H9 (cell line): ENCODE data around the gene ZNF248. TPM values are rescaled to one million over a fixed set of nuclear protein-coding genes. Genes with fewer than 3 reads are reported as not detected.

Source experiments
- DNase-seq: peaks from one replicate; pipeline ENCODE4 v3.0.0-alpha.2; 2017
- H2AFZ ChIP-seq: one replicate; pipeline ENCODE4 v1.6.1; 2013; ENCODE audit warnings: mild to moderate bottlenecking, low read length, control low read depth, moderate library complexity
- H2AK5ac ChIP-seq: 2 replicates; pipeline ENCODE4 v1.6.1; 2013; ENCODE audit warnings: low read length, control low read depth, mixed read lengths; ENCODE audit not compliant: insufficient read length
- H2BK120ac ChIP-seq: one replicate; pipeline ENCODE4 v1.6.1; 2013; ENCODE audit warnings: low read depth, mild to moderate bottlenecking, low read length, control low read depth, inconsistent platforms; ENCODE audit not compliant: poor library complexity, severe bottlenecking
- H2BK12ac ChIP-seq: 2 replicates; pipeline ENCODE4 v1.6.1; 2013; ENCODE audit warnings: low read length, control low read depth, mixed read lengths, low read depth; ENCODE audit not compliant: insufficient read length
- H2BK15ac ChIP-seq: 2 replicates; pipeline ENCODE4 v1.6.1; 2013; ENCODE audit warnings: low read depth, low read length, control low read depth
- H2BK20ac ChIP-seq: one replicate; pipeline ENCODE4 v1.6.1; 2013; ENCODE audit warnings: low read depth, mild to moderate bottlenecking, low read length, control low read depth, inconsistent platforms; ENCODE audit not compliant: poor library complexity, severe bottlenecking
- H2BK5ac ChIP-seq: 2 replicates; pipeline ENCODE4 v1.6.1; 2013; ENCODE audit warnings: low read length, control low read depth, mixed read lengths; ENCODE audit not compliant: insufficient read length
- H3K14ac ChIP-seq: 2 replicates; pipeline ENCODE4 v1.6.1; 2013; ENCODE audit warnings: low read length, control low read depth; ENCODE audit not compliant: insufficient read depth
- H3K18ac ChIP-seq: 2 replicates; pipeline ENCODE4 v1.6.1; 2013; ENCODE audit warnings: low read depth, mild to moderate bottlenecking, mixed read lengths, low read length, control low read depth; ENCODE audit not compliant: insufficient read length
- H3K23ac ChIP-seq: 2 replicates; pipeline ENCODE4 v1.6.1; 2013; ENCODE audit warnings: low read length, control low read depth, mixed read lengths, low read depth; ENCODE audit not compliant: insufficient read length
- H3K23me2 ChIP-seq: 2 replicates; pipeline ENCODE4 v1.6.1; 2013; ENCODE audit warnings: low read depth, mild to moderate bottlenecking, mixed read lengths, low read length, control low read depth; ENCODE audit not compliant: insufficient read length, poor library complexity, severe bottlenecking
- H3K27ac ChIP-seq: 2 replicates; pipeline ENCODE4 v1.5.1; 2013; ENCODE audit warnings: low read length, control low read depth, mixed read lengths, low read depth; ENCODE audit not compliant: insufficient read length
- H3K27me3 ChIP-seq: 2 replicates; pipeline ENCODE4 v1.6.1; 2013; ENCODE audit warnings: low read length, control low read depth, inconsistent platforms; ENCODE audit not compliant: insufficient read depth
- H3K4ac ChIP-seq: 2 replicates; pipeline ENCODE4 v1.6.1; 2013; ENCODE audit warnings: low read depth, mild to moderate bottlenecking, control low read depth, inconsistent platforms, low read length, moderate library complexity
- H3K4me1 ChIP-seq: 2 replicates; pipeline ENCODE4 v1.6.1; 2013; ENCODE audit warnings: low read length, control low read depth, inconsistent platforms; ENCODE audit not compliant: insufficient read depth
- H3K4me2 ChIP-seq: 2 replicates; pipeline ENCODE4 v1.6.1; 2013; ENCODE audit warnings: low read length, control low read depth, mixed read lengths; ENCODE audit not compliant: insufficient read length, insufficient read depth
- H3K56ac ChIP-seq: 2 replicates; pipeline ENCODE4 v1.6.1; 2013; ENCODE audit warnings: low read depth, mild to moderate bottlenecking, mixed read lengths, low read length, control low read depth; ENCODE audit not compliant: insufficient read length
- H3K79me1 ChIP-seq: 2 replicates; pipeline ENCODE4 v1.6.1; 2013; ENCODE audit warnings: low read depth, mild to moderate bottlenecking, moderate library complexity, low read length, control low read depth, inconsistent platforms; ENCODE audit not compliant: insufficient read depth, poor library complexity, severe bottlenecking
- H3K79me2 ChIP-seq: 2 replicates; pipeline ENCODE4 v1.6.1; 2013; ENCODE audit warnings: low read length, control low read depth, inconsistent platforms; ENCODE audit not compliant: insufficient read depth
- H3K9ac ChIP-seq: 2 replicates; pipeline ENCODE4 v1.6.1; 2013; ENCODE audit warnings: low read length, control low read depth, mixed read lengths; ENCODE audit not compliant: insufficient read length; ENCODE audit errors: extremely low read depth
- H3K9me3 ChIP-seq: one replicate; pipeline ENCODE4 v1.6.1; 2013; ENCODE audit warnings: low read depth, low read length, inconsistent platforms; ENCODE audit not compliant: control insufficient read depth
- H3T11ph ChIP-seq: one replicate; pipeline ENCODE4 v1.6.1; 2013; ENCODE audit warnings: mild to moderate bottlenecking, low read length, control low read depth, inconsistent platforms
- H4K20me1 ChIP-seq: one replicate; pipeline ENCODE4 v1.6.1; 2013; ENCODE audit not compliant: control insufficient read depth, insufficient read length, insufficient read depth
- H4K5ac ChIP-seq: 2 replicates; pipeline ENCODE4 v1.6.1; 2013; ENCODE audit warnings: low read depth, mild to moderate bottlenecking, mixed read lengths, low read length, control low read depth; ENCODE audit not compliant: insufficient read length
- H4K8ac ChIP-seq: replicated peaks from 2 replicates; pipeline ENCODE4 v1.6.1; 2013; ENCODE audit warnings: low read length, control low read depth, mixed read lengths, low read depth; ENCODE audit not compliant: insufficient read length
- H4K91ac ChIP-seq: 2 replicates; pipeline ENCODE4 v1.6.1; 2013; ENCODE audit warnings: low read depth, mild to moderate bottlenecking, moderate library complexity, mixed read lengths, low read length, control low read depth; ENCODE audit not compliant: insufficient read length
- H3K27ac Mint-ChIP-seq, 3 experiments: 2 replicates in 2 of 3; 3 replicates in 1 of 3; pipeline ENCODE4 v1.8.0; 2020 to 2021; ENCODE audit warnings: mixed read lengths in 3 of 3, mild to moderate bottlenecking in 1 of 3, moderate library complexity in 1 of 3
- H3K27me3 Mint-ChIP-seq: 2 replicates; pipeline ENCODE4 v1.8.0; 2021; ENCODE audit warnings: low read depth, mild to moderate bottlenecking, moderate library complexity, mixed read lengths
- H3K36me3 Mint-ChIP-seq, 3 experiments: 2 replicates in 2 of 3; 3 replicates in 1 of 3; pipeline ENCODE4 v1.8.0; 2020 to 2021; ENCODE audit warnings: low read depth in 3 of 3, mixed read lengths in 3 of 3; ENCODE audit not compliant: insufficient read depth in 1 of 3
- H3K4me1 Mint-ChIP-seq, 2 experiments: 2 replicates each; pipeline ENCODE4 v1.8.0; 2020; ENCODE audit warnings: mixed read lengths in 2 of 2
- H3K4me3 Mint-ChIP-seq, 2 experiments: 2 replicates in 1 of 2; 3 replicates in 1 of 2; pipeline ENCODE4 v1.8.0; 2020 to 2021; ENCODE audit warnings: mild to moderate bottlenecking in 2 of 2, mixed read lengths in 2 of 2, moderate library complexity in 1 of 2
- H3K9me3 Mint-ChIP-seq, 2 experiments: 2 replicates in 1 of 2; 3 replicates in 1 of 2; pipeline ENCODE4 v1.8.0; 2020; ENCODE audit warnings: mild to moderate bottlenecking in 2 of 2, mixed read lengths in 2 of 2, moderate library complexity in 1 of 2
- WGBS: extraction: QIAGEN DNeasy Blood & Tissue Kit; methylation state at CpG from one replicate; pipeline ENCODE4 v1.1.7; 2013; ENCODE audit warnings: missing lambda C conversion rate, low lambda C conversion rate, mixed read lengths; ENCODE audit not compliant: insufficient read length; ENCODE audit errors: extremely low coverage; 5-methylcytosine and 5-hydroxymethylcytosine counted together
- total RNA-seq: library from RNA; stranded (reverse); gene quantifications from 2 replicates; pipeline ENCODE4 v1.2.1, GENCODE V29; 2021
- TF ChIP-seq, protein P1 (sequence below): fragments of 200-600 bp; sonication (generic); conservative IDR thresholded peaks from 3 replicates; pipeline ENCODE4 v1.8.0; 2021; ENCODE audit warnings: antibody characterized with exemption, mild to moderate bottlenecking

The ZNF248 gene
- total RNA-seq, 1 experiment from 2014 or later, result 5.4 TPM

DNA sequence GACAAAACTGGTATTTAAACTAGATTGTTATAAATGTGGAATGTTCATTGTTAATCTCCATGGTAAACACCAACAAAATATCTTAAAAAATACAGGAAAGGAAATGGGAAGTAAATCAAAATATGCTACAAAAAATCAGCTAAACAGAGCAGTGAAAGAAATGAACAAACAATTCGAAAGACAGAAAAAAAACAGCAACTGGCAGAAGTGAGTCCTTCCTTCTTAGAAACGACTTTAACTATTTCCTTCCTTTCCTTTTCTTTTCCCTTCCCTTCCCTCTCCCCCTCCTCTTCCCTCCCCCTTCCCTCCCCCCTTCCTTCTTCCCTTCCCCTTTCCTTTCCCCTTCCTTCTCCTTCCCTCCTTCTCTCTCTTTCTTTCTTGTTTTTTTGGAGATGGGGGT, 12.8 kb downstream of the ZNF248 start:
- no peak overlapping the region for H4K91ac ChIP-seq
- H3K18ac ChIP-seq, result no peak overlapping the region
- H3K79me1 ChIP-seq, result peaks cover 3% of the 10 kb centered on the region
- H3K9ac ChIP-seq, result no peak overlapping the region
- no peak overlapping the region for H2BK5ac ChIP-seq
- WGBS, result no CpG with 5 or more reads among the region's 2 CpGs
- no peaks in the 10 kb centered on the region for H4K20me1 ChIP-seq
- H3K14ac ChIP-seq, result no peak overlapping the region
- no peaks in the 10 kb centered on the region for H3K4me1 ChIP-seq
- H3K27ac ChIP-seq, result no peak overlapping the region
- H4K8ac ChIP-seq, result no peak overlapping the region
- H3K4me3 Mint-ChIP-seq, result no peak overlapping the region
- H3K27me3 ChIP-seq, result no peaks in the 10 kb centered on the region
- H3K36me3 Mint-ChIP-seq, result peaks cover 53 to 75% (median 72%) of the 10 kb centered on the region in 3 experiments
- no peak overlapping the region for H3K23ac ChIP-seq
- H3K27ac Mint-ChIP-seq, result no peak overlapping the region
- no peaks in the 10 kb centered on the region for H3K23me2 ChIP-seq
- peaks cover 16% of the 10 kb centered on the region for H3K9me3 ChIP-seq
- H4K5ac ChIP-seq, result no peak overlapping the region
- no peak overlapping the region for H3T11ph ChIP-seq
- no peaks in the 10 kb centered on the region for H3K4me1 Mint-ChIP-seq
- no peak overlapping the region for H3K56ac ChIP-seq
- no peak overlapping the region for H2BK120ac ChIP-seq
- peaks cover 85 to 87% of the 10 kb centered on the region in 2 experiments for H3K9me3 Mint-ChIP-seq
- DNase-seq, result no peak
- H3K27me3 Mint-ChIP-seq, result peaks cover 2% of the 10 kb centered on the region; the same call in 1 of the 2 replicates
- TF ChIP-seq, protein P1, sequence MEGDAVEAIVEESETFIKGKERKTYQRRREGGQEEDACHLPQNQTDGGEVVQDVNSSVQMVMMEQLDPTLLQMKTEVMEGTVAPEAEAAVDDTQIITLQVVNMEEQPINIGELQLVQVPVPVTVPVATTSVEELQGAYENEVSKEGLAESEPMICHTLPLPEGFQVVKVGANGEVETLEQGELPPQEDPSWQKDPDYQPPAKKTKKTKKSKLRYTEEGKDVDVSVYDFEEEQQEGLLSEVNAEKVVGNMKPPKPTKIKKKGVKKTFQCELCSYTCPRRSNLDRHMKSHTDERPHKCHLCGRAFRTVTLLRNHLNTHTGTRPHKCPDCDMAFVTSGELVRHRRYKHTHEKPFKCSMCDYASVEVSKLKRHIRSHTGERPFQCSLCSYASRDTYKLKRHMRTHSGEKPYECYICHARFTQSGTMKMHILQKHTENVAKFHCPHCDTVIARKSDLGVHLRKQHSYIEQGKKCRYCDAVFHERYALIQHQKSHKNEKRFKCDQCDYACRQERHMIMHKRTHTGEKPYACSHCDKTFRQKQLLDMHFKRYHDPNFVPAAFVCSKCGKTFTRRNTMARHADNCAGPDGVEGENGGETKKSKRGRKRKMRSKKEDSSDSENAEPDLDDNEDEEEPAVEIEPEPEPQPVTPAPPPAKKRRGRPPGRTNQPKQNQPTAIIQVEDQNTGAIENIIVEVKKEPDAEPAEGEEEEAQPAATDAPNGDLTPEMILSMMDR, result no peak
- H3K79me2 ChIP-seq, result no peaks in the 10 kb centered on the region
- no peak overlapping the region for H2BK12ac ChIP-seq
- H3K4me2 ChIP-seq, result no peak overlapping the region
- H2AFZ ChIP-seq, result no peak overlapping the region
- H2AK5ac ChIP-seq, result no peak overlapping the region
- no peak overlapping the region for H2BK15ac ChIP-seq
- no peak overlapping the region for H3K4ac ChIP-seq
- no peak overlapping the region for H2BK20ac ChIP-seq
